Heart left ventricle (tissue), 16 donors: ENCODE measurements around the gene PLEKHG4B. TPM values are rescaled to one million over a fixed set of nuclear protein-coding genes. Genes with fewer than 3 reads are reported as not detected.
A peak's percentile ranks its signal among the peaks of the same experiment; 100 is the strongest.

Experiments
- ATAC-seq, 4 donors: fragments of 200-7000 bp; cut with Tn5 transposase; one replicate each; pipeline ENCODE4 v1.9.1; 2020 to 2022; ENCODE audit warnings: moderate library complexity in 4 of 4, mild to moderate bottlenecking in 3 of 4, moderate number of reproducible peaks in 1 of 4
- DNase-seq, 5 donors: peaks; one replicate each; pipeline ENCODE4 v3.0.0-alpha.2; 2020
- H3K27ac ChIP-seq, 12 donors: fragments of 200-600 bp; sonication (generic) in 4 of 12; one replicate each; pipeline versions ENCODE4 v1.5.0 to v1.8.0; 2016 to 2022; ENCODE audit warnings: mild to moderate bottlenecking in 2 of 12
- H3K27me3 ChIP-seq, 9 donors: fragments of 200-600 bp; sonication (generic) in 2 of 9; one replicate each; pipeline versions ENCODE4 v1.5.1 to v1.8.0; 2016 to 2022; ENCODE audit warnings: mild to moderate bottlenecking in 3 of 9
- H3K36me3 ChIP-seq, 9 donors: fragments of 200-600 bp; sonication (generic) in 2 of 9; one replicate each; pipeline versions ENCODE4 v1.5.0 to v1.8.0; 2018 to 2022; ENCODE audit warnings: mild to moderate bottlenecking in 2 of 9
- H3K4me1 ChIP-seq, 12 donors: fragments of 200-600 bp; sonication (generic) in 4 of 12; one replicate each; pipeline versions ENCODE4 v1.5.0 to v1.8.0; 2016 to 2022; ENCODE audit warnings: mild to moderate bottlenecking in 3 of 12
- H3K4me3 ChIP-seq, 12 donors: fragments of 200-600 bp; sonication (generic) in 4 of 12; one replicate each; pipeline versions ENCODE4 v1.5.0 to v1.8.0; 2017 to 2022; ENCODE audit warnings: mild to moderate bottlenecking in 9 of 12, moderate library complexity in 4 of 12
- H3K9me3 ChIP-seq, 12 donors: fragments of 200-600 bp; sonication (generic) in 4 of 12; one replicate each; pipeline versions ENCODE4 v1.5.0 to v1.8.0; 2016 to 2022; ENCODE audit warnings: mild to moderate bottlenecking in 1 of 12
- POLR2A ChIP-seq, 2 donors: fragments of 450-650 bp; IDR thresholded peaks; one replicate each; pipeline ENCODE4 v1.6.1; 2017; ENCODE audit warnings: antibody characterized with exemption in 2 of 2, mild to moderate bottlenecking in 2 of 2, moderate library complexity in 2 of 2
- WGBS, 4 donors: extraction: QIAGEN DNeasy Blood & Tissue Kit in 2 of 4; methylation state at CpG; one replicate each; pipeline versions ENCODE4 v1.1.5 to v1.1.7; 2013 to 2018; 5-methylcytosine and 5-hydroxymethylcytosine counted together
- intact Hi-C, 10 donors: fragments of 100-400 bp; cut with DNase I; formaldehyde crosslinking; loops; one replicate each; pipeline versions ENCODE4 v1.11.1 to v1.14.2; 2022
- polyA plus RNA-seq, 2 donors: library from polyadenylated mRNA; stranded (reverse); fragments of 200-250 nt; gene quantifications; one replicate each; pipeline ENCODE4 v1.2.3, GENCODE V29; 2013
- total RNA-seq, 9 donors: library from RNA; depleted of rRNA in 2 of 9; stranded (reverse); fragments of >200 nt in 2 of 9; fragmentation: NEBNext Ultra II Directional in 3 of 9; extraction: Animal tissue kit (Norgen Biotek cat#: 25700) in 3 of 9; gene quantifications; one replicate each; pipeline versions ENCODE4 v1.1.0 to v1.2.4, GENCODE V29; 2016 to 2023
- TF ChIP-seq, protein P1 (sequence below), 12 donors: fragments of 200-600 bp; sonication (generic) in 4 of 12; IDR thresholded peaks; one replicate each; pipeline versions ENCODE4 v1.5.0 to v1.8.0; 2018 to 2022; ENCODE audit warnings: antibody characterized with exemption in 12 of 12, mild to moderate bottlenecking in 5 of 12
- donor health status: ischemic (EF 13 %, LVEDD 7.1; RV severe dilation, severe dysfunction).
- donor health status: healthy with polysubstance abuse.
- donor health status: DM: no; HTN: yes; CAD: no.
- donor health status: DM: no; HTN: no; CAD: no.
- donor health status: ischemic (EF 25% LVEDD 6.9; RV normal size, moderate dysfunction).
- donor health status: ischemic (EF 25% LVEDD 5.7; RV mildly dilated, moderate dysfunction).
- donor health status: healthy.
- donor health status: DM: yes; HTN: yes; CAD: no.
- donor health status: ischemic (EF 35%, LVEDD 5.7; RV mildly dilated, moderate dysfunction).
- donor health status: nonischemic (EF 11% LVEDD 7.7; RV severe dilation, severe dysfunction).
- donor health status: DM: yes; HTN: yes; CAD: no.
- donor health status: PGD.
- donor health status: ischemic (EF 29% LVEDD 5.4; RV normal size, mild dysfunction).
- donor health status: nonischemic (EF 23%, LVEDD 6.1; RV moderate dilation, normal function).

Gene PLEKHG4B
- total and polyA plus RNA-seq, 11 donors = 0.03 to 0.34 (median 0.10) TPM; not detected in 7

GRCh38 chr5:189486-189885, 97.5 kb downstream of the PLEKHG4B start:
- intact Hi-C loops = loop anchor here in 2 of 10 donors (1.0 to 2.0 kb wide), 2 partner anchors 29 to 32 kb away; partner anchors contain the start of genes CCDC127 (in 1 of the 2) and SDHA (in 1 of the 2)
- Histone ChIP-seq H3K27ac (peak overlapping the region; percentile 40 to 97 (median 92)), H3K9me3 (no peaks in the 10 kb centered on the region), H3K36me3 (no peaks in the 10 kb centered on the region), H3K27me3 (peaks cover 0 to 12% (median 0%) of the 10 kb centered on the region in 9 donors), H3K4me3 (no peak overlapping the region), H3K4me1 (peaks cover 0 to 45% (median 18%) of the 10 kb centered on the region in 12 donors)
- DNase-seq = no peak
- ATAC-seq = no peak
- TF ChIP-seq POLR2A (IDR thresholded peaks at IDR 0.05) = no peak
- TF ChIP-seq, protein P1, sequence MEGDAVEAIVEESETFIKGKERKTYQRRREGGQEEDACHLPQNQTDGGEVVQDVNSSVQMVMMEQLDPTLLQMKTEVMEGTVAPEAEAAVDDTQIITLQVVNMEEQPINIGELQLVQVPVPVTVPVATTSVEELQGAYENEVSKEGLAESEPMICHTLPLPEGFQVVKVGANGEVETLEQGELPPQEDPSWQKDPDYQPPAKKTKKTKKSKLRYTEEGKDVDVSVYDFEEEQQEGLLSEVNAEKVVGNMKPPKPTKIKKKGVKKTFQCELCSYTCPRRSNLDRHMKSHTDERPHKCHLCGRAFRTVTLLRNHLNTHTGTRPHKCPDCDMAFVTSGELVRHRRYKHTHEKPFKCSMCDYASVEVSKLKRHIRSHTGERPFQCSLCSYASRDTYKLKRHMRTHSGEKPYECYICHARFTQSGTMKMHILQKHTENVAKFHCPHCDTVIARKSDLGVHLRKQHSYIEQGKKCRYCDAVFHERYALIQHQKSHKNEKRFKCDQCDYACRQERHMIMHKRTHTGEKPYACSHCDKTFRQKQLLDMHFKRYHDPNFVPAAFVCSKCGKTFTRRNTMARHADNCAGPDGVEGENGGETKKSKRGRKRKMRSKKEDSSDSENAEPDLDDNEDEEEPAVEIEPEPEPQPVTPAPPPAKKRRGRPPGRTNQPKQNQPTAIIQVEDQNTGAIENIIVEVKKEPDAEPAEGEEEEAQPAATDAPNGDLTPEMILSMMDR (IDR thresholded peaks at IDR 0.05) = no peak
- WGBS, 4 donors = 71 to 84% (median 81%) methylated on average over 9 to 10 of the region's 10 CpGs

GRCh38 chr5:189976-190365, 98.0 kb downstream of the PLEKHG4B start:
- Histone ChIP-seq H3K27me3 (peaks cover 0 to 12% (median 0%) of the 10 kb centered on the region in 9 donors), H3K9me3 (no peaks in the 10 kb centered on the region), H3K27ac (peak overlapping the region; percentile 40 to 97 (median 92)), H3K4me3 (no peak overlapping the region), H3K4me1 (peaks cover 0 to 50% (median 23%) of the 10 kb centered on the region in 12 donors), H3K36me3 (peaks cover 0 to 4% (median 0%) of the 10 kb centered on the region in 9 donors)
- TF ChIP-seq, protein P1 (IDR thresholded peaks at IDR 0.05) = no peak
- TF ChIP-seq POLR2A (IDR thresholded peaks at IDR 0.05) = no peak
- intact Hi-C loops = loop anchor here in 3 of 10 donors (1.0 to 2.0 kb wide), 2 partner anchors 29 to 31 kb away; partner anchors contain the start of genes CCDC127 (in 2 of the 3) and SDHA (in 2 of the 3)
- ATAC-seq = no peak
- WGBS, 4 donors = 35 to 45% (median 43%) methylated on average over 11 of the region's 11 CpGs
- no peak for DNase-seq

GRCh38 chr5:190366-191035, 98.5 kb downstream of the PLEKHG4B start:
- H3K27ac ChIP-seq = peak overlapping the region; percentile 71 to 97 (median 92)
- peaks cover 0 to 12% (median 0%) of the 10 kb centered on the region in 9 donors for H3K27me3 ChIP-seq
- TF ChIP-seq, protein P1 (IDR thresholded peaks at IDR 0.05) = no peak
- no peak for TF ChIP-seq POLR2A (IDR thresholded peaks at IDR 0.05)
- WGBS, 4 donors = 34 to 43% (median 35%) methylated on average over 15 to 16 of the region's 16 CpGs
- ATAC-seq = peak in 3 of 4 donors; percentile 0 to 12 (median 1)
- peak overlapping the region in 7 of 12 donors; percentile 14 to 55 (median 34) for H3K4me3 ChIP-seq
- H3K36me3 ChIP-seq = peaks cover 0 to 7% (median 0%) of the 10 kb centered on the region in 9 donors
- intact Hi-C loops = loop anchor here in 2 of 10 donors (1.0 to 2.0 kb wide), 2 partner anchors 28 kb away; partner anchors contain the start of genes CCDC127 (in 2 of the 2) and SDHA (in 2 of the 2)
- no peaks in the 10 kb centered on the region for H3K9me3 ChIP-seq
- peaks cover 0 to 55% (median 24%) of the 10 kb centered on the region in 12 donors for H3K4me1 ChIP-seq
- DNase-seq = no peak
